Mesendoderm (in vitro differentiated cells): Measurements from ENCODE around the gene KRTAP5-7.

Experiments
- DNase-seq: peaks from one replicate; pipeline ENCODE4 v3.0.0; 2013
- H2AK5ac ChIP-seq: 2 replicates; pipeline ENCODE4 v1.6.1; 2013; ENCODE audit warnings: low read length, inconsistent platforms
- H2BK120ac ChIP-seq: 2 replicates; pipeline ENCODE4 v1.6.1; 2013; ENCODE audit warnings: low read depth, mild to moderate bottlenecking, low read length, moderate library complexity, mixed read lengths
- H2BK15ac ChIP-seq: replicated peaks from 2 replicates; pipeline ENCODE4 v1.6.1; 2013; ENCODE audit warnings: low read depth, mild to moderate bottlenecking, moderate library complexity
- H2BK5ac ChIP-seq: 2 replicates; pipeline ENCODE4 v1.6.1; 2013; ENCODE audit warnings: low read length, inconsistent platforms
- H3K18ac ChIP-seq: 2 replicates; pipeline ENCODE4 v1.6.1; 2013; ENCODE audit warnings: mild to moderate bottlenecking, low read length, mixed read lengths
- H3K23ac ChIP-seq: one replicate; pipeline ENCODE4 v1.6.1; 2013; ENCODE audit warnings: low read length
- H3K27ac ChIP-seq: 2 replicates; pipeline ENCODE4 v1.5.1; 2013; ENCODE audit warnings: low read depth, mild to moderate bottlenecking, inconsistent platforms, low read length, moderate library complexity
- H3K27me3 ChIP-seq: 2 replicates; pipeline ENCODE4 v1.6.1; 2013; ENCODE audit warnings: low read length, control low read depth, mild to moderate bottlenecking, inconsistent platforms; ENCODE audit not compliant: insufficient read depth, poor library complexity
- H3K36me3 ChIP-seq: 2 replicates; pipeline ENCODE4 v1.6.1; 2013; ENCODE audit warnings: low read length, inconsistent platforms; ENCODE audit not compliant: control insufficient read depth, insufficient read depth
- H3K4ac ChIP-seq: one replicate; pipeline ENCODE4 v1.6.1; 2013; ENCODE audit warnings: low read depth, mild to moderate bottlenecking, low read length, moderate library complexity
- H3K4me1 ChIP-seq: 2 replicates; pipeline ENCODE4 v1.6.1; 2013; ENCODE audit warnings: low read depth, low read length, inconsistent platforms; ENCODE audit not compliant: control insufficient read depth
- H3K4me2 ChIP-seq: 2 replicates; pipeline ENCODE4 v1.6.1; 2013; ENCODE audit warnings: low read length
- H3K4me3 ChIP-seq: 2 replicates; pipeline ENCODE4 v1.5.1; 2013; ENCODE audit warnings: mild to moderate bottlenecking, low read length
- H3K56ac ChIP-seq: one replicate; pipeline ENCODE4 v1.6.1; 2013; ENCODE audit warnings: low read length
- H3K79me1 ChIP-seq: 2 replicates; pipeline ENCODE4 v1.6.1; 2013; ENCODE audit warnings: low read length, inconsistent platforms
- H3K79me2 ChIP-seq: 2 replicates; pipeline ENCODE4 v1.6.1; 2013; ENCODE audit warnings: mild to moderate bottlenecking, low read length; ENCODE audit not compliant: control insufficient read depth, insufficient read depth
- H3K9ac ChIP-seq: 2 replicates; pipeline ENCODE4 v1.6.1; 2013; ENCODE audit warnings: low read length, inconsistent platforms
- H4K5ac ChIP-seq: one replicate; pipeline ENCODE4 v1.6.1; 2013; ENCODE audit warnings: low read length
- H4K8ac ChIP-seq: one replicate; pipeline ENCODE4 v1.6.1; 2013; ENCODE audit warnings: low read depth, mild to moderate bottlenecking, control low read depth, low read length, moderate library complexity
- whole genome bisulfite sequencing: extraction: QIAGEN DNeasy Blood & Tissue Kit; methylation state at CpG from one replicate; pipeline ENCODE4 v1.1.7; 2013; ENCODE audit warnings: low lambda C conversion rate, missing lambda C conversion rate; ENCODE audit not compliant: insufficient coverage; ENCODE audit errors: extremely low coverage; 5-methylcytosine and 5-hydroxymethylcytosine counted together

The KRTAP5-7 gene

GRCh38 chr11:71548120-71548519, 21.1 kb downstream of the KRTAP5-7 start, which contains the start of gene KRTAP5-9:
KRTAP5-9 (plus strand) TSS chr11:71548420; CDS start chr11:71548658, 238 bp downstream.
- H4K5ac ChIP-seq: no peak within 1 kb of the TSS
- no peaks in the 10 kb centered on the region for H3K79me1 ChIP-seq
- peaks cover 1% of the 10 kb centered on the region for H3K4me1 ChIP-seq
- H3K9ac ChIP-seq: no peak within 1 kb of the TSS
- no peak within 1 kb of the TSS for H2BK15ac ChIP-seq
- WGBS: no CpG with 5 or more reads among the region's 5 CpGs
- H3K4me2 ChIP-seq: no peak within 1 kb of the TSS
- H4K8ac ChIP-seq: no peak within 1 kb of the TSS
- no peak for DNase-seq
- no peaks in the 10 kb centered on the region for H3K27me3 ChIP-seq
- no peak within 1 kb of the TSS for H2AK5ac ChIP-seq
- H3K23ac ChIP-seq: no peak within 1 kb of the TSS
- no peak within 1 kb of the TSS for H3K4me3 ChIP-seq
- H3K27ac ChIP-seq: no peak within 1 kb of the TSS
- H3K36me3 ChIP-seq: no peaks in the 10 kb centered on the region
- no peak within 1 kb of the TSS for H2BK5ac ChIP-seq
- H3K4ac ChIP-seq: no peak within 1 kb of the TSS
- H3K79me2 ChIP-seq: no peaks in the 10 kb centered on the region
- no peak within 1 kb of the TSS for H3K56ac ChIP-seq
- H2BK120ac ChIP-seq: no peak within 1 kb of the TSS
- no peak within 1 kb of the TSS for H3K18ac ChIP-seq

- no peak overlapping the region for H3K56ac ChIP-seq
- WGBS: no CpG with 5 or more reads among the region's 5 CpGs
Measured at GRCh38 chr11:71548716-71549151, 21.7 kb downstream of the KRTAP5-7 start.

GRCh38 chr11:71551711-71552110, 24.6 kb downstream of the KRTAP5-7 start:
- no peaks in the 10 kb centered on the region for H3K36me3 ChIP-seq
- DNase-seq: no peak

More at GRCh38 chr11:71548716-71549151, 21.7 kb downstream of the KRTAP5-7 start:
- Histone ChIP-seq H4K8ac (no peak overlapping the region), H3K4me2 (no peak overlapping the region), H3K27ac (no peak overlapping the region), H3K4ac (no peak overlapping the region), H3K4me3 (no peak overlapping the region), H2BK120ac (no peak overlapping the region), H3K23ac (no peak overlapping the region), H3K79me2 (no peaks in the 10 kb centered on the region), H3K4me1 (peaks cover 1% of the 10 kb centered on the region), H3K18ac (no peak overlapping the region), H2AK5ac (no peak overlapping the region), H3K9ac (no peak overlapping the region), H3K79me1 (no peaks in the 10 kb centered on the region), H2BK5ac (no peak overlapping the region), H3K27me3 (no peaks in the 10 kb centered on the region), H2BK15ac (no peak overlapping the region), H3K36me3 (no peaks in the 10 kb centered on the region), H4K5ac (no peak overlapping the region)
- DNase-seq: no peak

GRCh38 chr11:71554996-71555395, 27.9 kb downstream of the KRTAP5-7 start:
- Histone ChIP-seq H3K23ac (no peak overlapping the region), H4K5ac (no peak overlapping the region), H3K36me3 (no peaks in the 10 kb centered on the region), H2AK5ac (no peak overlapping the region), H3K4me2 (no peak overlapping the region), H3K4me3 (no peak overlapping the region), H3K9ac (no peak overlapping the region), H4K8ac (no peak overlapping the region), H2BK5ac (no peak overlapping the region), H3K18ac (no peak overlapping the region), H3K79me1 (no peaks in the 10 kb centered on the region), H2BK15ac (no peak overlapping the region), H3K27ac (no peak overlapping the region), H3K4me1 (no peaks in the 10 kb centered on the region), H3K79me2 (no peaks in the 10 kb centered on the region), H3K56ac (no peak overlapping the region), H3K4ac (no peak overlapping the region), H3K27me3 (no peaks in the 10 kb centered on the region), H2BK120ac (no peak overlapping the region)
- DNase-seq: no peak
- WGBS: no CpG with 5 or more reads among the region's 6 CpGs

More at GRCh38 chr11:71551711-71552110, 24.6 kb downstream of the KRTAP5-7 start:
- H2AK5ac ChIP-seq: no peak overlapping the region
- H3K4ac ChIP-seq: no peak overlapping the region
- no peak overlapping the region for H3K18ac ChIP-seq
- WGBS: no CpG with 5 or more reads among the region's 1 CpG
- H3K4me2 ChIP-seq: no peak overlapping the region
- H4K8ac ChIP-seq: no peak overlapping the region
- no peaks in the 10 kb centered on the region for H3K79me1 ChIP-seq
- no peaks in the 10 kb centered on the region for H3K79me2 ChIP-seq
- no peak overlapping the region for H3K56ac ChIP-seq
- H3K27ac ChIP-seq: no peak overlapping the region
- no peak overlapping the region for H2BK5ac ChIP-seq
- no peak overlapping the region for H2BK15ac ChIP-seq
- no peaks in the 10 kb centered on the region for H3K4me1 ChIP-seq
- H3K23ac ChIP-seq: no peak overlapping the region
- no peak overlapping the region for H2BK120ac ChIP-seq
- H4K5ac ChIP-seq: no peak overlapping the region
- H3K27me3 ChIP-seq: no peaks in the 10 kb centered on the region
- H3K9ac ChIP-seq: no peak overlapping the region
- H3K4me3 ChIP-seq: no peak overlapping the region

- Histone ChIP-seq H3K18ac (no peak overlapping the region), H4K8ac (no peak overlapping the region), H3K4ac (no peak overlapping the region), H3K23ac (no peak overlapping the region), H3K9ac (no peak overlapping the region), H3K4me1 (no peaks in the 10 kb centered on the region), H3K56ac (no peak overlapping the region), H2BK15ac (no peak overlapping the region), H2BK120ac (no peak overlapping the region), H3K27ac (no peak overlapping the region), H3K27me3 (no peaks in the 10 kb centered on the region), H2BK5ac (no peak overlapping the region), H4K5ac (no peak overlapping the region), H3K4me2 (no peak overlapping the region), H3K79me1 (no peaks in the 10 kb centered on the region), H3K4me3 (no peak overlapping the region), H3K79me2 (no peaks in the 10 kb centered on the region), H3K36me3 (no peaks in the 10 kb centered on the region), H2AK5ac (no peak overlapping the region)
- WGBS: no CpG with 5 or more reads among the region's 11 CpGs
- DNase-seq: no peak
Measured at GRCh38 chr11:71555508-71555907, 28.4 kb downstream of the KRTAP5-7 start.

GRCh38 chr11:71556018-71556417, 29.0 kb downstream of the KRTAP5-7 start:
- Histone ChIP-seq H2BK15ac (no peak overlapping the region), H3K79me1 (no peaks in the 10 kb centered on the region), H3K23ac (no peak overlapping the region), H3K4me1 (no peaks in the 10 kb centered on the region), H3K36me3 (no peaks in the 10 kb centered on the region), H2BK5ac (no peak overlapping the region), H3K79me2 (no peaks in the 10 kb centered on the region), H3K9ac (no peak overlapping the region), H3K4me2 (no peak overlapping the region), H3K4me3 (no peak overlapping the region), H3K27me3 (no peaks in the 10 kb centered on the region), H2AK5ac (no peak overlapping the region), H2BK120ac (no peak overlapping the region), H3K56ac (no peak overlapping the region), H4K8ac (no peak overlapping the region), H3K18ac (no peak overlapping the region), H3K27ac (no peak overlapping the region), H4K5ac (no peak overlapping the region), H3K4ac (no peak overlapping the region)
- WGBS: 100% methylated on average over 2 of the region's 4 CpGs
- DNase-seq: no peak
